HCT116 (cell line): ENCODE measurements around the gene MEF2D. TPM values are rescaled to one million over a fixed set of nuclear protein-coding genes. Genes with fewer than 3 reads are reported as not detected.

Experiments
- ATAC-seq: fragments of 200-7000 bp; cut with Tn5 transposase; 2 replicates; pipeline ENCODE4 v1.9.1; 2020; ENCODE audit warnings: mild to moderate bottlenecking, moderate library complexity
- BruUV-seq: library from RNA; stranded (reverse); fragments of 400-500 nt; replicated peaks from 2 replicates; lab custom pipeline; 2021; lab: Mats Ljungman, UMichigan
- CTCF ChIA-PET: fragments of 300-600 bp; sonication (Branson Sonifier 250); formaldehyde crosslinking; loops from one replicate; lab custom pipeline; 2021; ENCODE audit warnings: antibody characterized with exemption; lab: Charles Lee
- POLR2A ChIA-PET: fragments of 300-600, 350-600 bp; sonication (Branson Sonifier 250); formaldehyde crosslinking; loops from one replicate; lab custom pipeline; 2021; ENCODE audit warnings: antibody characterized with exemption; lab: Charles Lee
- RAD21 ChIA-PET, 2 experiments: fragments of 300-600 bp; sonication (Branson Sonifier 250); formaldehyde crosslinking; loops; one replicate each; lab custom pipeline; 2023; ENCODE audit warnings: low total read pairs in 2 of 2; ENCODE audit not compliant: uncharacterized antibody in 2 of 2, unreplicated experiment in 2 of 2, low non-redundant PET in 1 of 2; lab: Charles Lee
- DNase-seq: peaks from one replicate; pipeline ENCODE4 v3.0.0-alpha.2; 2010; ENCODE audit warnings: low read depth, low spot score
- H2AFZ ChIP-seq: fragments of 200-600 bp; shearing (Covaris generic), sonication (generic); 2 replicates; pipeline ENCODE4 v1.6.1; 2017; ENCODE audit warnings: low read depth, mixed run types, mixed read lengths, antibody characterized with exemption, low read length; ENCODE audit not compliant: poor library complexity, severe bottlenecking
- H3K27ac ChIP-seq: 2 replicates; pipeline ENCODE4 v1.5.1; 2012; ENCODE audit warnings: low read depth, low read length
- H3K27me3 ChIP-seq: fragments of 200-600 bp; sonication (generic); 2 replicates; pipeline ENCODE4 v1.6.1; 2016; ENCODE audit warnings: mixed run types, low read length, mixed read lengths; ENCODE audit not compliant: insufficient read depth
- H3K36me3 ChIP-seq, 2 experiments: fragments of 200-500 bp in 1 of 2; fragments of 200-600 bp in 1 of 2; sonication (Bioruptor generic) in 1 of 2; sonication (generic) in 1 of 2; 2 replicates each; pipeline versions ENCODE4 v1.5.1 to v1.6.1; 2014 to 2016; ENCODE audit warnings: low read length in 2 of 2, inconsistent platforms in 1 of 2, mixed read lengths in 1 of 2, mixed run types in 1 of 2; ENCODE audit not compliant: insufficient read depth in 2 of 2, control insufficient read depth in 1 of 2
- H3K4me1 ChIP-seq, 2 experiments: fragments of 200-600 bp in 1 of 2; sonication (generic) in 1 of 2; 2 replicates each; pipeline versions ENCODE4 v1.5.1 to v1.6.1; 2012 to 2017; ENCODE audit warnings: low read length in 2 of 2, inconsistent platforms in 1 of 2, mild to moderate bottlenecking in 1 of 2, mixed read lengths in 1 of 2, mixed run types in 1 of 2, moderate library complexity in 1 of 2; ENCODE audit not compliant: insufficient read depth in 2 of 2, control insufficient read depth in 1 of 2
- H3K4me2 ChIP-seq: fragments of 200-600 bp; sonication (generic); 2 replicates; pipeline ENCODE4 v1.6.1; 2017; ENCODE audit warnings: mixed run types, low read length, mixed read lengths
- H3K4me3 ChIP-seq, 2 experiments: fragments of 200-600 bp in 1 of 2; sonication (generic) in 1 of 2; replicated peaks in 1 of 2; 2 replicates each; pipeline ENCODE4 v1.5.1; 2011 to 2016; ENCODE audit warnings: low read length in 2 of 2, control low read depth in 1 of 2, low read depth in 1 of 2, mild to moderate bottlenecking in 1 of 2, mixed read lengths in 1 of 2, mixed run types in 1 of 2
- H3K79me2 ChIP-seq: fragments of 200-600 bp; sonication (generic); 2 replicates; pipeline ENCODE4 v1.6.1; 2017; ENCODE audit warnings: mild to moderate bottlenecking, mixed run types, low read length, moderate library complexity, mixed read lengths; ENCODE audit not compliant: insufficient read depth
- H3K9ac ChIP-seq: fragments of 200-600 bp; sonication (generic); 2 replicates; pipeline ENCODE4 v1.6.1; 2016; ENCODE audit warnings: low read length, mixed read lengths
- H3K9me2 ChIP-seq: fragments of 200-600 bp; sonication (generic), shearing (Covaris generic); 2 replicates; pipeline ENCODE4 v1.6.1; 2017; ENCODE audit warnings: mixed run types, mild to moderate bottlenecking, moderate library complexity; ENCODE audit not compliant: insufficient read depth
- H3K9me3 ChIP-seq, 2 experiments: fragments of 200-500 bp in 1 of 2; fragments of 200-600 bp in 1 of 2; sonication (Bioruptor generic) in 1 of 2; sonication (generic) in 1 of 2; 2 replicates each; pipeline ENCODE4 v1.6.1; 2014 to 2017; ENCODE audit warnings: low read length in 2 of 2, mixed read lengths in 2 of 2, inconsistent platforms in 1 of 2, low read depth in 1 of 2, mild to moderate bottlenecking in 1 of 2, mixed run types in 1 of 2, moderate library complexity in 1 of 2; ENCODE audit not compliant: control insufficient read depth in 1 of 2, insufficient read depth in 1 of 2
- H4K20me1 ChIP-seq: fragments of 200-600 bp; sonication (generic), shearing (Covaris generic); 2 replicates; pipeline ENCODE4 v1.6.1; 2017; ENCODE audit warnings: mixed run types, mild to moderate bottlenecking, moderate library complexity; ENCODE audit not compliant: insufficient read depth
- ATF3 ChIP-seq: IDR thresholded peaks from 2 replicates; pipeline ENCODE4 v1.6.1; 2012
- EGR1 ChIP-seq: IDR thresholded peaks from 2 replicates; pipeline ENCODE4 v1.6.1; 2012; ENCODE audit warnings: low read depth
- EZH2 ChIP-seq: fragments of 200-600 bp; sonication (generic); IDR thresholded peaks from 2 replicates; pipeline ENCODE4 v1.6.1; 2017; ENCODE audit warnings: antibody characterized with exemption, mixed run types
- EZH2phosphoT487 ChIP-seq: fragments of 200-600 bp; IDR thresholded peaks from 2 replicates; pipeline ENCODE4 v1.6.1; 2018; ENCODE audit warnings: antibody characterized with exemption, borderline replicate concordance
- FOSL1 ChIP-seq: IDR thresholded peaks from 2 replicates; pipeline ENCODE4 v1.6.1; 2012; ENCODE audit warnings: low read depth
- POLR2A ChIP-seq: IDR thresholded peaks from 2 replicates; pipeline ENCODE4 v1.7.0; 2011; ENCODE audit warnings: borderline replicate concordance; ENCODE audit not compliant: insufficient read depth, insufficient read length; ENCODE audit errors: extremely low read depth
- POLR2AphosphoS5 ChIP-seq: IDR thresholded peaks from 2 replicates; pipeline ENCODE4 v1.6.1; 2011; ENCODE audit warnings: mild to moderate bottlenecking, low read depth, low read length, moderate library complexity
- RAD21 ChIP-seq: IDR thresholded peaks from 2 replicates; pipeline ENCODE4 v1.6.1; 2012; ENCODE audit warnings: low read depth, mild to moderate bottlenecking
- REST ChIP-seq: IDR thresholded peaks from 2 replicates; pipeline ENCODE4 v1.6.1; 2012; ENCODE audit warnings: low read depth
- SIN3A ChIP-seq: IDR thresholded peaks from 2 replicates; pipeline ENCODE4 v1.6.1; 2012; ENCODE audit warnings: low read depth
- SP1 ChIP-seq: IDR thresholded peaks from 2 replicates; pipeline ENCODE4 v1.6.1; 2012; ENCODE audit warnings: low read depth
- SRF ChIP-seq: IDR thresholded peaks from 2 replicates; pipeline ENCODE4 v1.6.1; 2012; ENCODE audit warnings: low read depth
- TCF7L2 ChIP-seq: IDR thresholded peaks from 2 replicates; pipeline ENCODE4 v1.7.0; 2011; ENCODE audit warnings: borderline replicate concordance, inconsistent platforms; ENCODE audit not compliant: insufficient read depth, insufficient read length; ENCODE audit errors: extremely low read depth
- ZNF274 ChIP-seq: fragments of 200-500 bp; sonication (Bioruptor generic); IDR thresholded peaks from 2 replicates; pipeline ENCODE4 v1.6.1; 2014; ENCODE audit warnings: mild to moderate bottlenecking, low read depth, low read length, inconsistent platforms
- intact Hi-C: fragments of 100-400 bp; cut with micrococcal nuclease; formaldehyde crosslinking; loops from 2 replicates; pipeline ENCODE4 v1.10.0; 2022
- total RNA-seq: library from RNA; stranded (reverse); gene quantifications from one replicate; pipeline ENCODE4 v1.2.1, GENCODE V29; 2021; ENCODE audit not compliant: unreplicated experiment

The MEF2D gene
- total RNA-seq, 1 experiment from 2014 or later, result 44.2 TPM

GRCh38 chr1:156508955-156509234 is 8.3 kb upstream of the MEF2D start:
- Histone ChIP-seq H3K9ac (no peak overlapping the region), H3K27me3 (no peaks in the 10 kb centered on the region), H3K4me3 (no peak overlapping the region), H3K79me2 (no peaks in the 10 kb centered on the region), H2AFZ (no peak overlapping the region), H3K27ac (no peak overlapping the region), H3K36me3 (no peaks in the 10 kb centered on the region), H3K4me1 (peaks cover 16 to 35% of the 10 kb centered on the region in 2 experiments), H3K9me3 (no peaks in the 10 kb centered on the region), H3K4me2 (no peak overlapping the region), H4K20me1 (no peaks in the 10 kb centered on the region), H3K9me2 (no peaks in the 10 kb centered on the region)
- intact Hi-C loops, result loop anchor here (10.0 kb wide), 1 partner anchor 236 kb away; the partner anchor contains the start of gene MRPL24
- ATAC-seq, result no peak
- TF ChIP-seq ZNF274 (no peak), EZH2phosphoT487 (no peak), POLR2A (no peak), EGR1 (no peak)
- BruUV-seq, result no TSS peak
- ChIA-PET RAD21 (no interaction called here), POLR2A (no interaction called here), CTCF (no interaction called here)
- no peak for DNase-seq

- Histone ChIP-seq H3K27ac (no peak overlapping the region), H3K79me2 (no peaks in the 10 kb centered on the region), H3K4me3 (no peak overlapping the region), H3K9me3 (no peaks in the 10 kb centered on the region), H2AFZ (no peak overlapping the region), H3K4me1 (peaks cover 21 to 40% of the 10 kb centered on the region in 2 experiments), H3K36me3 (no peaks in the 10 kb centered on the region), H3K9me2 (no peaks in the 10 kb centered on the region), H3K9ac (no peak overlapping the region), H4K20me1 (no peaks in the 10 kb centered on the region), H3K4me2 (no peak overlapping the region), H3K27me3 (no peaks in the 10 kb centered on the region)
- no TSS peak for BruUV-seq
- DNase-seq (no peak), ATAC-seq (no peak)
- ChIA-PET CTCF (no interaction called here), RAD21 (no interaction called here), POLR2A (no interaction called here)
- TF ChIP-seq EZH2 (no peak), SRF (no peak), RAD21 (no peak), REST (no peak), EGR1 (no peak), POLR2AphosphoS5 (no peak), TCF7L2 (no peak), ATF3 (no peak), FOSL1 (no peak), SIN3A (no peak), SP1 (no peak), ZNF274 (no peak)
- intact Hi-C loops, result loop anchor here (10.0 kb wide), 1 partner anchor 236 kb away; the partner anchor contains the start of gene MRPL24
Observed at GRCh38 chr1:156508205-156508954, 7.8 kb upstream of the MEF2D start.
